Gastrocnemius medialis (tissue), 4 donors: ENCODE measurements around the gene LRRN2. TPM values are rescaled to one million over a fixed set of nuclear protein-coding genes. Genes with fewer than 3 reads are reported as not detected.

Source experiments
- ATAC-seq, 2 donors: fragments of 150-250 bp; one replicate each; pipeline ENCODE4 v1.9.1; 2016
- DNase-seq, 2 donors: peaks; one replicate each; pipeline ENCODE4 v3.0.0-alpha.2; 2019
- H3K27ac ChIP-seq, 4 donors: fragments of 200-600 bp; sonication (generic); 1 replicate in 1 of 4; 2 replicates in 3 of 4; pipeline ENCODE4 v1.5.1; 2016 to 2018; ENCODE audit warnings: mild to moderate bottlenecking in 2 of 4, moderate library complexity in 1 of 4
- H3K27me3 ChIP-seq, 3 donors: fragments of 200-600 bp; sonication (generic) in 2 of 3; 1 replicate in 1 of 3; 2 replicates in 2 of 3; pipeline versions ENCODE4 v1.5.1 to v1.6.0; 2016 to 2019; ENCODE audit warnings: mild to moderate bottlenecking in 1 of 3, moderate library complexity in 1 of 3
- H3K36me3 ChIP-seq, 2 donors: fragments of 200-600 bp; sonication (generic) in 1 of 2; one replicate each; pipeline ENCODE4 v1.5.1; 2017 to 2018
- H3K4me1 ChIP-seq, 2 donors: fragments of 200-600 bp; sonication (generic) in 1 of 2; one replicate each; pipeline ENCODE4 v1.5.1; 2016 to 2017; ENCODE audit warnings: mild to moderate bottlenecking in 2 of 2
- H3K4me3 ChIP-seq, 4 donors: fragments of 200-600 bp; sonication (generic) in 3 of 4; 1 replicate in 1 of 4; 2 replicates in 3 of 4; pipeline ENCODE4 v1.5.1; 2016 to 2019; ENCODE audit warnings: mild to moderate bottlenecking in 2 of 4
- H3K9me3 ChIP-seq, 3 donors: fragments of 200-600 bp; sonication (generic) in 2 of 3; 1 replicate in 1 of 3; 2 replicates in 2 of 3; pipeline ENCODE4 v1.5.1; 2016 to 2019
- CTCF ChIP-seq, 5 experiments: fragments of 450-650 bp in 3 of 5; fragments of 200-600 bp in 2 of 5; sonication (generic) in 2 of 5; IDR thresholded peaks in 4 of 5; conservative IDR thresholded peaks in 1 of 5; 1 replicate in 4 of 5; 2 replicates in 1 of 5; pipeline ENCODE4 v1.5.1; 2016 to 2019; ENCODE audit warnings: antibody characterized with exemption in 5 of 5, mild to moderate bottlenecking in 3 of 5, moderate library complexity in 3 of 5
- POLR2A ChIP-seq, 2 donors: fragments of 450-650 bp; IDR thresholded peaks; one replicate each; pipeline ENCODE4 v1.6.1; 2017; ENCODE audit warnings: antibody characterized with exemption in 2 of 2, mild to moderate bottlenecking in 2 of 2, moderate library complexity in 2 of 2
- in situ Hi-C, 4 donors: fragments of 200-750 bp; cut with MboI; loops; one replicate each; pipeline versions ENCODE4 v1.15.0 to v1.8.0; 2017; ENCODE audit warnings: low sequenced_read_pairs in 4 of 4
- intact Hi-C: fragments of 100-400 bp; cut with DNase I; formaldehyde crosslinking; loops from one replicate; pipeline ENCODE4 v1.15.1; 2023; ENCODE audit warnings: low total_unique reads
- total RNA-seq, 4 donors: library from RNA; depleted of rRNA; stranded (reverse); fragments of >200 nt; gene quantifications; one replicate each; pipeline versions ENCODE4 v1.1.0 to v1.2.3, GENCODE V29; 2016

The LRRN2 gene
- total RNA-seq, 4 donors from 2014 or later = 0.46 to 1.1 (median 0.93) TPM

GRCh38 chr1:204663644-204664383, 21.7 kb downstream of the LRRN2 start:
- in situ Hi-C loops = no loop called here
- H3K36me3 ChIP-seq = no peaks in the 10 kb centered on the region

GRCh38 chr1:204662530-204662929, 23.0 kb downstream of the LRRN2 start:
- Histone ChIP-seq H3K36me3 (no peaks in the 10 kb centered on the region), H3K9me3 (no peaks in the 10 kb centered on the region), H3K27ac (no peak overlapping the region), H3K4me3 (no peak overlapping the region), H3K27me3 (no peaks in the 10 kb centered on the region), H3K4me1 (no peaks in the 10 kb centered on the region)
- intact Hi-C loops = no loop called here
- in situ Hi-C loops = no loop called here
- TF ChIP-seq CTCF (IDR thresholded peaks at IDR 0.05 in 4 of 5, conservative IDR thresholded peaks at IDR 0.05 in 1 of 5) = no peak
- TF ChIP-seq POLR2A (IDR thresholded peaks at IDR 0.05) = no peak
- ATAC-seq (no peak), DNase-seq (no peak)

More at GRCh38 chr1:204663644-204664383, 21.7 kb downstream of the LRRN2 start:
- intact Hi-C loops = no loop called here
- Histone ChIP-seq H3K4me3 (no peak overlapping the region), H3K27ac (no peak overlapping the region), H3K4me1 (no peaks in the 10 kb centered on the region), H3K27me3 (no peaks in the 10 kb centered on the region), H3K9me3 (no peaks in the 10 kb centered on the region)
- DNase-seq (no peak), ATAC-seq (no peak)
- no peak for TF ChIP-seq POLR2A (IDR thresholded peaks at IDR 0.05)
- TF ChIP-seq CTCF (IDR thresholded peaks at IDR 0.05 in 4 of 5, conservative IDR thresholded peaks at IDR 0.05 in 1 of 5) = no peak

GRCh38 chr1:204660509-204660908, 25.0 kb downstream of the LRRN2 start:
- Histone ChIP-seq H3K9me3 (no peaks in the 10 kb centered on the region), H3K36me3 (no peaks in the 10 kb centered on the region), H3K4me1 (no peaks in the 10 kb centered on the region), H3K27ac (no peak overlapping the region), H3K4me3 (no peak overlapping the region), H3K27me3 (no peaks in the 10 kb centered on the region)
- in situ Hi-C loops (no loop called here), intact Hi-C loops (no loop called here)
- TF ChIP-seq POLR2A (IDR thresholded peaks at IDR 0.05) (no peak), CTCF (IDR thresholded peaks at IDR 0.05 in 4 of 5, conservative IDR thresholded peaks at IDR 0.05 in 1 of 5) (no peak)
- ATAC-seq (no peak), DNase-seq (no peak)

- H3K4me3 ChIP-seq = no peak overlapping the region
- H3K27me3 ChIP-seq = no peaks in the 10 kb centered on the region
- no peak for ATAC-seq
- intact Hi-C loops (no loop called here), in situ Hi-C loops (no loop called here)
- no peak overlapping the region for H3K27ac ChIP-seq
- DNase-seq = no peak
- H3K36me3 ChIP-seq = no peaks in the 10 kb centered on the region
- no peaks in the 10 kb centered on the region for H3K9me3 ChIP-seq
- TF ChIP-seq POLR2A (IDR thresholded peaks at IDR 0.05) (no peak), CTCF (IDR thresholded peaks at IDR 0.05 in 4 of 5, conservative IDR thresholded peaks at IDR 0.05 in 1 of 5) (no peak)
- H3K4me1 ChIP-seq = no peaks in the 10 kb centered on the region
Observed at GRCh38 chr1:204659056-204659455, 26.5 kb downstream of the LRRN2 start.

GRCh38 chr1:204658295-204658694, 27.2 kb downstream of the LRRN2 start:
- no peak for TF ChIP-seq CTCF (IDR thresholded peaks at IDR 0.05 in 4 of 5, conservative IDR thresholded peaks at IDR 0.05 in 1 of 5)
- TF ChIP-seq POLR2A (IDR thresholded peaks at IDR 0.05) = no peak
- no peak for ATAC-seq
- Histone ChIP-seq H3K27ac (no peak overlapping the region), H3K4me3 (no peak overlapping the region), H3K9me3 (no peaks in the 10 kb centered on the region), H3K36me3 (no peaks in the 10 kb centered on the region), H3K27me3 (no peaks in the 10 kb centered on the region), H3K4me1 (no peaks in the 10 kb centered on the region)
- in situ Hi-C loops (no loop called here), intact Hi-C loops (no loop called here)
- no peak for DNase-seq
